Astrocyte (in vitro differentiated cells and primary cell): ENCODE data around the gene COMMD3. TPM values are rescaled to one million over a fixed set of nuclear protein-coding genes. Genes with fewer than 3 reads are reported as not detected.

Experiments
- DNase-seq: peaks from one replicate; pipeline ENCODE4 v3.0.0-alpha.2; 2010; ENCODE audit warnings: low read depth
- FAIRE-seq: peaks from 2 replicates; lab custom pipeline; 2011; peaks lifted over from hg19 to GRCh38; lab: Jason Lieb, UNC
- H2AFZ ChIP-seq: 2 replicates; pipeline ENCODE4 v1.6.0; 2012; ENCODE audit warnings: low read depth, low read length, inconsistent platforms
- H3K27ac ChIP-seq: 2 replicates; pipeline ENCODE4 v1.5.1; 2011; ENCODE audit warnings: low read depth, low read length, inconsistent platforms
- H3K27me3 ChIP-seq: 2 replicates; pipeline ENCODE4 v1.6.0; 2011; ENCODE audit warnings: low read length, inconsistent platforms; ENCODE audit not compliant: insufficient read depth
- H3K36me3 ChIP-seq: 2 replicates; pipeline ENCODE4 v1.5.1; 2011; ENCODE audit warnings: low read length, inconsistent platforms; ENCODE audit not compliant: insufficient read depth
- H3K4me1 ChIP-seq: 2 replicates; pipeline ENCODE4 v1.5.1; 2011; ENCODE audit warnings: low read length, inconsistent platforms; ENCODE audit not compliant: insufficient read depth
- H3K4me2 ChIP-seq: 2 replicates; pipeline ENCODE4 v1.6.0; 2012; ENCODE audit warnings: low read length, inconsistent platforms
- H3K4me3 ChIP-seq: 2 replicates; pipeline ENCODE4 v1.5.1; 2011; ENCODE audit warnings: low read depth, mild to moderate bottlenecking, low read length, inconsistent platforms; ENCODE audit not compliant: insufficient read depth
- H3K79me2 ChIP-seq: 2 replicates; pipeline ENCODE4 v1.6.0; 2012; ENCODE audit warnings: mild to moderate bottlenecking, low read length, inconsistent platforms; ENCODE audit not compliant: insufficient read depth
- H3K9ac ChIP-seq: 2 replicates; pipeline ENCODE4 v1.6.0; 2012; ENCODE audit warnings: mild to moderate bottlenecking, low read length, inconsistent platforms
- H3K9me3 ChIP-seq: 2 replicates; pipeline ENCODE4 v1.5.1; 2012; ENCODE audit warnings: low read depth, mild to moderate bottlenecking, low read length, inconsistent platforms; ENCODE audit not compliant: insufficient read depth
- H4K20me1 ChIP-seq: 2 replicates; pipeline ENCODE4 v1.6.0; 2012; ENCODE audit warnings: low read length, inconsistent platforms; ENCODE audit not compliant: insufficient read depth
- H3K27ac Mint-ChIP-seq: one replicate; pipeline ENCODE4 v1.8.0; 2021; ENCODE audit warnings: mild to moderate bottlenecking, mixed read lengths; ENCODE audit not compliant: unreplicated experiment
- H3K27me3 Mint-ChIP-seq: one replicate; pipeline ENCODE4 v1.8.0; 2021; ENCODE audit warnings: low read depth, mixed read lengths; ENCODE audit not compliant: unreplicated experiment
- H3K36me3 Mint-ChIP-seq: one replicate; pipeline ENCODE4 v1.8.0; 2021; ENCODE audit warnings: low read depth, mixed read lengths; ENCODE audit not compliant: unreplicated experiment
- H3K4me1 Mint-ChIP-seq: one replicate; pipeline ENCODE4 v1.8.0; 2021; ENCODE audit warnings: low read depth, mixed read lengths; ENCODE audit not compliant: unreplicated experiment
- H3K4me3 Mint-ChIP-seq: one replicate; pipeline ENCODE4 v1.8.0; 2021; ENCODE audit warnings: mild to moderate bottlenecking, moderate library complexity, mixed read lengths; ENCODE audit not compliant: unreplicated experiment
- H3K9me3 Mint-ChIP-seq: one replicate; pipeline ENCODE4 v1.8.0; 2021; ENCODE audit warnings: mild to moderate bottlenecking, mixed read lengths; ENCODE audit not compliant: unreplicated experiment
- EZH2 ChIP-seq: IDR thresholded peaks from 2 replicates; pipeline ENCODE4 v1.6.1; 2012; ENCODE audit warnings: mild to moderate bottlenecking, low read length, inconsistent platforms; ENCODE audit not compliant: insufficient read depth
- total RNA-seq: library from RNA; stranded (reverse); gene quantifications from 2 replicates; pipeline ENCODE4 v1.2.1, GENCODE V29; 2021
- TF ChIP-seq, protein P1 (sequence below): IDR thresholded peaks from 2 replicates; pipeline ENCODE4 v1.5.1; 2011; ENCODE audit warnings: low read depth, mild to moderate bottlenecking, inconsistent platforms, low read length, moderate library complexity; ENCODE audit not compliant: insufficient read depth

Gene COMMD3
- total RNA-seq, 1 donor from 2014 or later = 28.8 TPM

- Histone ChIP-seq H3K9ac (no peak overlapping the region), H3K79me2 (no peaks in the 10 kb centered on the region), H4K20me1 (no peaks in the 10 kb centered on the region), H3K4me2 (no peak overlapping the region), H2AFZ (no peak overlapping the region), H3K36me3 (no peaks in the 10 kb centered on the region), H3K4me3 (no peak overlapping the region), H3K27ac (no peak overlapping the region), H3K9me3 (no peaks in the 10 kb centered on the region), H3K4me1 (no peaks in the 10 kb centered on the region), H3K27me3 (peaks cover 3% of the 10 kb centered on the region)
- DNase-seq (no peak), FAIRE-seq (no peak)
- H3K27ac Mint-ChIP-seq = no peak overlapping the region
- peaks cover 4% of the 10 kb centered on the region for H3K9me3 Mint-ChIP-seq
- H3K27me3 Mint-ChIP-seq = peaks cover 10% of the 10 kb centered on the region
- H3K36me3 Mint-ChIP-seq = no peaks in the 10 kb centered on the region
- H3K4me1 Mint-ChIP-seq = no peaks in the 10 kb centered on the region
- TF ChIP-seq, protein P1, sequence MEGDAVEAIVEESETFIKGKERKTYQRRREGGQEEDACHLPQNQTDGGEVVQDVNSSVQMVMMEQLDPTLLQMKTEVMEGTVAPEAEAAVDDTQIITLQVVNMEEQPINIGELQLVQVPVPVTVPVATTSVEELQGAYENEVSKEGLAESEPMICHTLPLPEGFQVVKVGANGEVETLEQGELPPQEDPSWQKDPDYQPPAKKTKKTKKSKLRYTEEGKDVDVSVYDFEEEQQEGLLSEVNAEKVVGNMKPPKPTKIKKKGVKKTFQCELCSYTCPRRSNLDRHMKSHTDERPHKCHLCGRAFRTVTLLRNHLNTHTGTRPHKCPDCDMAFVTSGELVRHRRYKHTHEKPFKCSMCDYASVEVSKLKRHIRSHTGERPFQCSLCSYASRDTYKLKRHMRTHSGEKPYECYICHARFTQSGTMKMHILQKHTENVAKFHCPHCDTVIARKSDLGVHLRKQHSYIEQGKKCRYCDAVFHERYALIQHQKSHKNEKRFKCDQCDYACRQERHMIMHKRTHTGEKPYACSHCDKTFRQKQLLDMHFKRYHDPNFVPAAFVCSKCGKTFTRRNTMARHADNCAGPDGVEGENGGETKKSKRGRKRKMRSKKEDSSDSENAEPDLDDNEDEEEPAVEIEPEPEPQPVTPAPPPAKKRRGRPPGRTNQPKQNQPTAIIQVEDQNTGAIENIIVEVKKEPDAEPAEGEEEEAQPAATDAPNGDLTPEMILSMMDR = no peak
- no peak for TF ChIP-seq EZH2
- H3K4me3 Mint-ChIP-seq = no peak overlapping the region
Observed at GRCh38 chr10:22278441-22278782, 37.8 kb upstream of the COMMD3 start.

- FAIRE-seq = no peak
- Histone ChIP-seq H2AFZ (no peak overlapping the region), H3K4me3 (no peak overlapping the region), H3K9ac (no peak overlapping the region), H3K36me3 (no peaks in the 10 kb centered on the region), H3K27ac (no peak overlapping the region), H3K27me3 (peaks cover 3% of the 10 kb centered on the region), H3K4me2 (no peak overlapping the region), H3K9me3 (no peaks in the 10 kb centered on the region), H4K20me1 (no peaks in the 10 kb centered on the region), H3K79me2 (no peaks in the 10 kb centered on the region), H3K4me1 (no peaks in the 10 kb centered on the region)
- H3K4me3 Mint-ChIP-seq = no peak overlapping the region
- no peak for DNase-seq
- H3K36me3 Mint-ChIP-seq = no peaks in the 10 kb centered on the region
- no peak overlapping the region for H3K27ac Mint-ChIP-seq
- peaks cover 4% of the 10 kb centered on the region for H3K9me3 Mint-ChIP-seq
- no peaks in the 10 kb centered on the region for H3K4me1 Mint-ChIP-seq
- TF ChIP-seq, protein P1 = no peak
- no peak for TF ChIP-seq EZH2
- H3K27me3 Mint-ChIP-seq = peaks cover 10% of the 10 kb centered on the region
Observed at GRCh38 chr10:22280078-22280477, 36.1 kb upstream of the COMMD3 start.

- H3K4me3 Mint-ChIP-seq = no peak overlapping the region
- H3K27ac Mint-ChIP-seq = no peak overlapping the region
- H3K4me3 ChIP-seq = no peak overlapping the region
- no peaks in the 10 kb centered on the region for H3K36me3 ChIP-seq
- no peaks in the 10 kb centered on the region for H3K36me3 Mint-ChIP-seq
- DNase-seq (no peak), FAIRE-seq (no peak)
- H3K4me1 ChIP-seq = no peaks in the 10 kb centered on the region
- peaks cover 1% of the 10 kb centered on the region for H3K27me3 ChIP-seq
- TF ChIP-seq EZH2 = no peak
- TF ChIP-seq, protein P1 = no peak
- no peaks in the 10 kb centered on the region for H4K20me1 ChIP-seq
- H3K9me3 Mint-ChIP-seq = peaks cover 2% of the 10 kb centered on the region
- no peak overlapping the region for H3K27ac ChIP-seq
- H3K9me3 ChIP-seq = no peaks in the 10 kb centered on the region
- H3K9ac ChIP-seq = no peak overlapping the region
- H3K27me3 Mint-ChIP-seq = no peaks in the 10 kb centered on the region
- H3K4me1 Mint-ChIP-seq = no peaks in the 10 kb centered on the region
- no peak overlapping the region for H2AFZ ChIP-seq
- H3K4me2 ChIP-seq = no peak overlapping the region
- H3K79me2 ChIP-seq = no peaks in the 10 kb centered on the region
Observed at GRCh38 chr10:22285130-22285529, 31.1 kb upstream of the COMMD3 start.
